HG03095 (cell line): ENCODE data around the gene NPEPL1.

Experiments used
- ATAC-seq: cut with Tn5 transposase; IDR thresholded peaks from one replicate; pipeline ENCODE4 v1.9.1; 2021; ENCODE audit warnings: moderate library complexity; ENCODE audit not compliant: unreplicated experiment

NPEPL1 gene

GRCh38 chr20:58678806-58679205 lies 13.8 kb upstream of the NPEPL1 start:
- no peak for ATAC-seq

GRCh38 chr20:58682656-58683531 lies 9.7 kb upstream of the NPEPL1 start:
- ATAC-seq: no peak

- no peak for ATAC-seq
These were observed 8.3 kb upstream of the NPEPL1 start for GRCh38 chr20:58684291-58684690.

- ATAC-seq: no peak
These were observed 6.6 kb upstream of the NPEPL1 start for GRCh38 chr20:58685988-58686387.

GRCh38 chr20:58688414-58688813 lies 4.2 kb upstream of the NPEPL1 start:
- ATAC-seq: no peak

- ATAC-seq: no peak
These were observed 3.8 kb upstream of the NPEPL1 start for GRCh38 chr20:58688840-58689239.

GRCh38 chr20:58690396-58691135 lies 2.0 kb upstream of the NPEPL1 start:
- ATAC-seq: no peak

- no peak for ATAC-seq
These were observed 624 bp upstream of the NPEPL1 start for GRCh38 chr20:58691773-58692578.

GRCh38 chr20:58693226-58694006 lies 816 bp downstream of the NPEPL1 start:
- ATAC-seq: peak; percentile 19

GRCh38 chr20:58694241-58695083 lies 1.9 kb downstream of the NPEPL1 start:
- ATAC-seq: no peak

GRCh38 chr20:58695084-58695722 lies 2.6 kb downstream of the NPEPL1 start:
- no peak for ATAC-seq

- no peak for ATAC-seq
These were observed 3.3 kb downstream of the NPEPL1 start for GRCh38 chr20:58695895-58696375.

- ATAC-seq: no peak
These were observed 3.9 kb downstream of the NPEPL1 start for GRCh38 chr20:58696411-58696961.

- no peak for ATAC-seq
These were observed 4.7 kb downstream of the NPEPL1 start for GRCh38 chr20:58697201-58697866.

- no peak for ATAC-seq
These were observed 5.5 kb downstream of the NPEPL1 start for GRCh38 chr20:58697867-58698703.

GRCh38 chr20:58698741-58699622 lies 6.4 kb downstream of the NPEPL1 start:
- ATAC-seq: no peak
